ENCODE results near the gene MYT1. TPM values are rescaled to one million over a fixed set of nuclear protein-coding genes. Genes with fewer than 3 reads are reported as not detected.

The MYT1 gene
- total RNA-seq, 2 donors from 2014 or later: 0.27 to 0.74 TPM

GRCh38 chr20:64181391-64181790 is 17.1 kb downstream of the MYT1 start:
- intact Hi-C loops (cut with DNase I): no loop called here
- 89% methylated on average over 5 of the region's 5 CpGs for WGBS
- DNase-seq (ENCODE audit: low spot score): no peak
- no peak overlapping the region for H3K27ac ChIP-seq
- no peaks in the 10 kb centered on the region for H3K27me3 ChIP-seq (replicated peaks; ENCODE audit: insufficient read depth)
- no peak overlapping the region for H3K4me3 ChIP-seq
- no peaks in the 10 kb centered on the region for H3K9me3 ChIP-seq
- no peaks in the 10 kb centered on the region for H3K36me3 ChIP-seq
- TF ChIP-seq CTCF (IDR thresholded peaks at IDR 0.05) (no peak), POLR2A (IDR thresholded peaks at IDR 0.05) (no peak), POLR2AphosphoS5 (IDR thresholded peaks at IDR 0.05) (no peak)
- no peaks in the 10 kb centered on the region for H3K4me1 ChIP-seq (replicated peaks)

- Histone ChIP-seq H3K27ac (no peak overlapping the region), H3K4me3 (no peak overlapping the region), H3K4me1 (replicated peaks) (no peaks in the 10 kb centered on the region), H3K36me3 (no peaks in the 10 kb centered on the region), H3K27me3 (replicated peaks; ENCODE audit: insufficient read depth) (no peaks in the 10 kb centered on the region), H3K9me3 (no peaks in the 10 kb centered on the region)
- DNase-seq (ENCODE audit: low spot score): no peak
- TF ChIP-seq CTCF (IDR thresholded peaks at IDR 0.05) (no peak), POLR2A (IDR thresholded peaks at IDR 0.05) (no peak), POLR2AphosphoS5 (IDR thresholded peaks at IDR 0.05) (no peak)
- 84% methylated on average over 16 of the region's 16 CpGs for WGBS
- intact Hi-C loops (cut with DNase I): no loop called here
These were observed 18.1 kb downstream of the MYT1 start for GRCh38 chr20:64182146-64182865.

- no peaks in the 10 kb centered on the region for H3K9me3 ChIP-seq
- no peaks in the 10 kb centered on the region for H3K36me3 ChIP-seq
- DNase-seq (ENCODE audit: low spot score): no peak
- no peaks in the 10 kb centered on the region for H3K4me1 ChIP-seq (replicated peaks)
- intact Hi-C loops (cut with DNase I): no loop called here
- 48% methylated on average over 2 of the region's 2 CpGs for WGBS
- no peaks in the 10 kb centered on the region for H3K27me3 ChIP-seq (replicated peaks; ENCODE audit: insufficient read depth)
- H3K27ac ChIP-seq: no peak overlapping the region
- no peak overlapping the region for H3K4me3 ChIP-seq
- TF ChIP-seq POLR2A (IDR thresholded peaks at IDR 0.05) (no peak), CTCF (IDR thresholded peaks at IDR 0.05) (no peak), POLR2AphosphoS5 (IDR thresholded peaks at IDR 0.05) (no peak)
These were observed 19.1 kb downstream of the MYT1 start for GRCh38 chr20:64183313-64183712.

- intact Hi-C loops (cut with DNase I): no loop called here
- 89% methylated on average over 12 of the region's 12 CpGs for WGBS
These were observed 20.5 kb downstream of the MYT1 start for GRCh38 chr20:64184795-64185194.

More at GRCh38 chr20:64184795-64185194, 20.5 kb downstream of the MYT1 start:
- TF ChIP-seq CTCF (IDR thresholded peaks at IDR 0.05): no peak
- TF ChIP-seq POLR2A (IDR thresholded peaks at IDR 0.05): no peak
- H3K4me1 ChIP-seq (replicated peaks): no peaks in the 10 kb centered on the region
- no peak for DNase-seq (ENCODE audit: low spot score)
- H3K27me3 ChIP-seq (replicated peaks; ENCODE audit: insufficient read depth): no peaks in the 10 kb centered on the region
- H3K4me3 ChIP-seq: no peak overlapping the region
- no peaks in the 10 kb centered on the region for H3K9me3 ChIP-seq
- no peaks in the 10 kb centered on the region for H3K36me3 ChIP-seq
- H3K27ac ChIP-seq: no peak overlapping the region
